ENCODE measurements around the gene LIN28A. TPM values are rescaled to one million over a fixed set of nuclear protein-coding genes. Genes with fewer than 3 reads are reported as not detected.
"Not testable (repeated sequence)": the region's sequence is repeated elsewhere in the genome, so short reads cannot be mapped to it uniquely, and the experiment has no call there.

Gene LIN28A
- polyA plus RNA-seq, 1 donor from 2014 or later: 1.0 TPM

GRCh38 chr1:26373281-26373680 is 37.3 kb upstream of the LIN28A start:
- no peak overlapping the region for H3K27ac ChIP-seq (ENCODE audit: low read length)
- no peaks in the 10 kb centered on the region for H3K9me2 ChIP-seq (ENCODE audit: insufficient read depth, low read length)
- no peak overlapping the region for H3K9ac ChIP-seq (ENCODE audit: low read length)
- no peak for TF ChIP-seq EP300 (conservative IDR thresholded peaks at IDR 0.05; ENCODE audit: poor library complexity, severe bottlenecking)
- TF ChIP-seq RAD21 (conservative IDR thresholded peaks at IDR 0.05): no peak
- no peak for TF ChIP-seq CTCF (IDR thresholded peaks at IDR 0.05; ENCODE audit: poor library complexity, severe bottlenecking)
- no peak for TF ChIP-seq POLR2AphosphoS5 (IDR thresholded peaks at IDR 0.05)
- no peak for TF ChIP-seq TAF1 (IDR thresholded peaks at IDR 0.05; ENCODE audit: low read depth)
- H3K27me3 ChIP-seq (ENCODE audit: insufficient read depth, low read depth, low read length): no peaks in the 10 kb centered on the region
- no peak overlapping the region for H2AFZ ChIP-seq (ENCODE audit: low read depth, low read length)
- no peak overlapping the region for H3K4me2 ChIP-seq (ENCODE audit: low read length)
- no peaks in the 10 kb centered on the region for H3K9me3 ChIP-seq (ENCODE audit: low read length)
- H4K20me1 ChIP-seq (ENCODE audit: insufficient read depth): no peaks in the 10 kb centered on the region
- H3K4me3 ChIP-seq (ENCODE audit: low read length): no peak overlapping the region
- H3K36me3 ChIP-seq (ENCODE audit: insufficient read depth, low read length): no peaks in the 10 kb centered on the region
- H3F3A ChIP-seq (ENCODE audit: insufficient read depth, low read length, poor library complexity, severe bottlenecking): no peaks in the 10 kb centered on the region
- no peaks in the 10 kb centered on the region for H3K79me2 ChIP-seq (replicated peaks; ENCODE audit: insufficient read depth, low read length)

DNA sequence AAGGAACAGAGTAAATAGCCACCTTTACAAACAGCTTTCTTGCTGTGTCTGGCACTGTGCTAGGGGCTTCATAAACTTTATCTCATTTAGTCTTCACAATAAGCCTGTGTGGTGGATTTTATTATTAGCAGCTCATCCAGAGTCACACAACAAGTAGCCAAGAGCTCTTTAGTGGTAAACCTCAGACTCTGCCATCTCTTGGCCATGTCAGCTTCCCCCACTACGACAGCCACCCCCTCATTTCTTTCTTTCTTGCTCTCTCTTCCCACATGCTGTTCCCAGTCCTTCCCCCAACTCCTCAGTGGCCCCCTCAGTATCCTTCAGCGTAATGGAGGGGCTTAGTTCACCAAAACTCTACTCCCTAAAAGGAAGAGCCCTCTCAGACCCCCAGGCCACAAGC is 36.8 kb upstream of the LIN28A start:
- H3K27me3 ChIP-seq (ENCODE audit: insufficient read depth, low read depth, low read length): no peaks in the 10 kb centered on the region
- no peak overlapping the region for H3K27ac ChIP-seq (ENCODE audit: low read length)
- H3K36me3 ChIP-seq (ENCODE audit: insufficient read depth, low read length): no peaks in the 10 kb centered on the region
- H3K9ac ChIP-seq (ENCODE audit: low read length): no peak overlapping the region
- H3K4me2 ChIP-seq (ENCODE audit: low read length): no peak overlapping the region
- H3F3A ChIP-seq (ENCODE audit: insufficient read depth, low read length, poor library complexity, severe bottlenecking): no peaks in the 10 kb centered on the region
- TF ChIP-seq MXI1 (conservative IDR thresholded peaks at IDR 0.05; ENCODE audit: poor library complexity, severe bottlenecking): no peak
- TF ChIP-seq EZH2 (IDR thresholded peaks at IDR 0.05; ENCODE audit: borderline replicate concordance, insufficient read depth, low read length, poor library complexity, severe bottlenecking): no peak
- no peak for TF ChIP-seq EP300 (conservative IDR thresholded peaks at IDR 0.05; ENCODE audit: poor library complexity, severe bottlenecking)
- no peak for TF ChIP-seq CTCF (IDR thresholded peaks at IDR 0.05; ENCODE audit: poor library complexity, severe bottlenecking)
- no peak for TF ChIP-seq SMC3 (conservative IDR thresholded peaks at IDR 0.05; ENCODE audit: poor library complexity)
- H3K4me3 ChIP-seq (ENCODE audit: low read length): no peak overlapping the region
- no peaks in the 10 kb centered on the region for H3K79me2 ChIP-seq (replicated peaks; ENCODE audit: insufficient read depth, low read length)
- H3K9me3 ChIP-seq (ENCODE audit: low read length): no peaks in the 10 kb centered on the region
- H3K9me2 ChIP-seq (ENCODE audit: insufficient read depth, low read length): no peaks in the 10 kb centered on the region
- H2AFZ ChIP-seq (ENCODE audit: low read depth, low read length): no peak overlapping the region
- no peaks in the 10 kb centered on the region for H4K20me1 ChIP-seq (ENCODE audit: insufficient read depth)

GRCh38 chr1:26374361-26374760 is 36.3 kb upstream of the LIN28A start:
- H3F3A ChIP-seq (ENCODE audit: insufficient read depth, low read length, poor library complexity, severe bottlenecking); H3K9me3 ChIP-seq (ENCODE audit: low read length); H2AFZ ChIP-seq (ENCODE audit: low read depth, low read length); H3K36me3 ChIP-seq (ENCODE audit: insufficient read depth, low read length); H4K20me1 ChIP-seq (ENCODE audit: insufficient read depth); H3K4me2 ChIP-seq (ENCODE audit: low read length); H3K27ac ChIP-seq (ENCODE audit: low read length); H3K9me2 ChIP-seq (ENCODE audit: insufficient read depth, low read length); H3K9ac ChIP-seq (ENCODE audit: low read length); H3K4me3 ChIP-seq (ENCODE audit: low read length); H3K79me2 ChIP-seq (replicated peaks; ENCODE audit: insufficient read depth, low read length); H3K27me3 ChIP-seq (ENCODE audit: insufficient read depth, low read depth, low read length): not testable (repeated sequence)
